Hepatocyte (in vitro differentiated cells): ENCODE data around the gene ZNF470. TPM values are rescaled to one million over a fixed set of nuclear protein-coding genes. Genes with fewer than 3 reads are reported as not detected.
A peak's percentile ranks its signal among the peaks of the same experiment; 100 is the strongest.

ENCODE experiments used
- DNase-seq: peaks from one replicate; pipeline ENCODE4 v3.0.0-alpha.2; 2016; ENCODE audit warnings: low spot score
- H2AFZ ChIP-seq: fragments of 200-600 bp; sonication (generic); 2 replicates; pipeline ENCODE4 v1.6.0; 2016; ENCODE audit warnings: antibody characterized with exemption, mild to moderate bottlenecking
- H3K27ac ChIP-seq: fragments of 200-600 bp; sonication (generic); 2 replicates; pipeline ENCODE4 v1.5.1; 2016; ENCODE audit warnings: mild to moderate bottlenecking
- H3K27me3 ChIP-seq: fragments of 200-600 bp; sonication (generic); 2 replicates; pipeline ENCODE4 v1.6.1; 2016
- H3K36me3 ChIP-seq: fragments of 200-600 bp; sonication (generic); replicated peaks from 2 replicates; pipeline ENCODE4 v1.5.1; 2016; ENCODE audit warnings: low read depth; ENCODE audit not compliant: insufficient read depth
- H3K4me1 ChIP-seq: fragments of 200-600 bp; sonication (generic); 2 replicates; pipeline ENCODE4 v1.5.1; 2016; ENCODE audit warnings: mild to moderate bottlenecking, moderate library complexity; ENCODE audit not compliant: insufficient read depth
- H3K4me2 ChIP-seq: fragments of 200-600 bp; sonication (generic); 2 replicates; pipeline ENCODE4 v1.6.0; 2016
- H3K4me3 ChIP-seq: fragments of 200-600 bp; sonication (generic); 2 replicates; pipeline ENCODE4 v1.5.1; 2016; ENCODE audit warnings: mild to moderate bottlenecking
- H3K79me2 ChIP-seq: fragments of 200-600 bp; sonication (generic); 2 replicates; pipeline ENCODE4 v1.6.0; 2017; ENCODE audit warnings: mild to moderate bottlenecking
- H3K9me2 ChIP-seq: fragments of 200-600 bp; sonication (generic); replicated peaks from 2 replicates; pipeline ENCODE4 v1.6.0; 2017; ENCODE audit warnings: mild to moderate bottlenecking; ENCODE audit not compliant: insufficient read depth
- H3K9me3 ChIP-seq: fragments of 200-600 bp; sonication (generic); 2 replicates; pipeline ENCODE4 v1.5.1; 2016; ENCODE audit warnings: low read depth, mild to moderate bottlenecking
- H4K20me1 ChIP-seq: fragments of 200-600 bp; sonication (generic); 2 replicates; pipeline ENCODE4 v1.6.0; 2016; ENCODE audit warnings: mild to moderate bottlenecking; ENCODE audit not compliant: insufficient read depth, poor library complexity, severe bottlenecking
- EZH2 ChIP-seq: fragments of 200-600 bp; sonication (generic); IDR thresholded peaks from 2 replicates; pipeline ENCODE4 v1.6.1; 2016; ENCODE audit warnings: antibody characterized with exemption, mild to moderate bottlenecking, borderline replicate concordance
- EZH2phosphoT487 ChIP-seq: fragments of 200-600 bp; sonication (generic); IDR thresholded peaks from one replicate; pipeline ENCODE4 v1.6.1; 2018; ENCODE audit warnings: antibody characterized with exemption, mild to moderate bottlenecking, low read depth, moderate library complexity; ENCODE audit not compliant: unreplicated experiment, severe bottlenecking
- WGBS: methylation state at CpG from one replicate; pipeline ENCODE4 v1.1.6; 2016; ENCODE audit warnings: low lambda C conversion rate; ENCODE audit errors: missing lambda C conversion rate; 5-methylcytosine and 5-hydroxymethylcytosine counted together
- polyA plus RNA-seq: library from polyadenylated mRNA; unstranded; fragments of >200 nt; fragmentation: Nextera tagmentation; extraction: Ambion mirVana; gene quantifications from 2 replicates; pipeline ENCODE4 v1.2.1, GENCODE V29; 2016
- total RNA-seq: library from RNA; depleted of rRNA; stranded (reverse); fragments of >200 nt; gene quantifications from 2 replicates; pipeline ENCODE4 v1.2.3, GENCODE V29; 2014
- TF ChIP-seq, protein P1 (sequence below): fragments of 200-600 bp; sonication (generic); IDR thresholded peaks from 2 replicates; pipeline ENCODE4 v1.5.1; 2016; ENCODE audit warnings: antibody characterized with exemption, mild to moderate bottlenecking; ENCODE audit not compliant: poor library complexity

The ZNF470 gene
- total and polyA plus RNA-seq, 2 experiments from 2014 or later, result 1.7 to 4.9 TPM

DNA sequence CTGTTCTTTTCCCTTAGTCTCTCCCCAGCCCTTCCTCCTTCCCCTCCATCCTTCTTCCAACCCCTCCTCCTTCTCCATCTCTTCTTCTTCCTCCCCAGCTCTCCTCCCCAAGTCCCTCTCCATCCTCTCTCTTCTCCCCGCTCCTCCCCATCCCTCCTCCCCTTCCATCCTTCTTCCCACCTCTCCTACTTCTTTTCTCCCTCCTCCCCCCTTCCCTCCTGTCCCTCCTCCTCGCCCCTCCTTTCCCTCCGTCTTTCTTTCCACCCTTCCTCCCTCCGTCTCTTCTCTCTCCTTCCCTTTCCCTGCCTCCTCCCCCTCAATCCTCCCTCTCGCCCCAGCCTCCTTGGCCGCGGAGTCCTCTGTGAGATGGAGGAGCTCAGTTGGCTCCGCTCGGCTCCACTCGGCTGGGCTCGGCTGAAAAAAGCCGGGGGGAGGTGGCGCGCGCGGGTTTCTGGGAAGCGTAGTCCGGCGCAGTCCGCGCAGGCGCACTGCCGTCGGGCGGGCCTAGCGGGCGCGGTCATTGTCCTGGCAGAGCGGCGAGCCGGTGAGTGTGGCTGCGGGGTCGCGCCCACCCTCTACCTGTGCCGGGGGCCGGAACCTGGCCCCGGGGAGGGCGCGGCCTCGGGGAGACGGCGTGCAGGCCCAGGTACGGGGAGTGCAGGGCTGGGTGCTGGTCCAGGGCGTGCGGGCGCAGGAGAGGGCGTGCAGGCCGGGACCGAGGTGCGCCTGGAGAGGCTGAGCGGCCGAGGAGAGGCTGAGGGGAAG is 27.7 kb downstream of the ZNF470 start, which contains the start of gene ZNF71:
ZNF71 (plus strand) TSS at position 520 of the 765 bp plus-strand sequence. CDS start 6,257 bp downstream, outside the sequence.
- Histone ChIP-seq H4K20me1 (no peaks in the 10 kb centered on the region), H3K27ac (no peak within 1 kb of the TSS), H3K9me3 (peaks cover 10% of the 10 kb centered on the region), H2AFZ (peak within 1 kb of the TSS; percentile 55), H3K4me1 (peaks cover 5% of the 10 kb centered on the region), H3K36me3 (no peaks in the 10 kb centered on the region), H3K4me2 (peak within 1 kb of the TSS; percentile 89), H3K4me3 (peak within 1 kb of the TSS; percentile 79), H3K27me3 (no peaks in the 10 kb centered on the region), H3K9me2 (no peaks in the 10 kb centered on the region), H3K79me2 (peaks cover 42% of the 10 kb centered on the region)
- TF ChIP-seq, protein P1, sequence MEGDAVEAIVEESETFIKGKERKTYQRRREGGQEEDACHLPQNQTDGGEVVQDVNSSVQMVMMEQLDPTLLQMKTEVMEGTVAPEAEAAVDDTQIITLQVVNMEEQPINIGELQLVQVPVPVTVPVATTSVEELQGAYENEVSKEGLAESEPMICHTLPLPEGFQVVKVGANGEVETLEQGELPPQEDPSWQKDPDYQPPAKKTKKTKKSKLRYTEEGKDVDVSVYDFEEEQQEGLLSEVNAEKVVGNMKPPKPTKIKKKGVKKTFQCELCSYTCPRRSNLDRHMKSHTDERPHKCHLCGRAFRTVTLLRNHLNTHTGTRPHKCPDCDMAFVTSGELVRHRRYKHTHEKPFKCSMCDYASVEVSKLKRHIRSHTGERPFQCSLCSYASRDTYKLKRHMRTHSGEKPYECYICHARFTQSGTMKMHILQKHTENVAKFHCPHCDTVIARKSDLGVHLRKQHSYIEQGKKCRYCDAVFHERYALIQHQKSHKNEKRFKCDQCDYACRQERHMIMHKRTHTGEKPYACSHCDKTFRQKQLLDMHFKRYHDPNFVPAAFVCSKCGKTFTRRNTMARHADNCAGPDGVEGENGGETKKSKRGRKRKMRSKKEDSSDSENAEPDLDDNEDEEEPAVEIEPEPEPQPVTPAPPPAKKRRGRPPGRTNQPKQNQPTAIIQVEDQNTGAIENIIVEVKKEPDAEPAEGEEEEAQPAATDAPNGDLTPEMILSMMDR, result no peak
- TF ChIP-seq EZH2 (no peak), EZH2phosphoT487 (no peak)
- peak; percentile 95 for DNase-seq
- 1% methylated on average over 46 of the region's 52 CpGs for WGBS

DNA sequence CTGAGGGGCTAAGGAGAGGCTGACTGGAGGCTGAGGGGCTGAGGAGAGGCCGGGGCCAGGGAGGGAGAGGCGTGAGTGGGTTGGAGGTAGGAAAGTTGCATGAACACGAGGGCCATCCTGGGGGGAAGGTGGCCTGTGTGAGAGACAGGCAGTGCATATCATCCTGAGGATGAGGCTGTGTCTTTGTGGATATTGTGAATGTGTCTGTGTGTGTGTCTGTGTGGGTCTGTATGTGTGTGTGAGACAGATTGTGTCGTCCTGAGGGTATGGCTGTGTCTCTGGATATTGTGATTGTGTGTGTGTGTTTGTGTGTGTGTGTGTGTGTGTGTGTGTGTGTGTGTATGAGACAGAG is 28.3 kb downstream of the ZNF470 start:
- 0% methylated on average over 1 of the region's 4 CpGs for WGBS
- H3K9me2 ChIP-seq, result no peaks in the 10 kb centered on the region
- peaks cover 5% of the 10 kb centered on the region for H3K4me1 ChIP-seq
- peak overlapping the region; percentile 79 for H3K4me3 ChIP-seq
- H2AFZ ChIP-seq, result peak overlapping the region; percentile 55
- peak overlapping the region; percentile 89 for H3K4me2 ChIP-seq
- no peaks in the 10 kb centered on the region for H3K36me3 ChIP-seq
- no peaks in the 10 kb centered on the region for H4K20me1 ChIP-seq
- H3K9me3 ChIP-seq, result peaks cover 10% of the 10 kb centered on the region
- no peak overlapping the region for H3K27ac ChIP-seq
- peaks cover 44% of the 10 kb centered on the region for H3K79me2 ChIP-seq
- TF ChIP-seq EZH2 (no peak), EZH2phosphoT487 (no peak)
- TF ChIP-seq, protein P1, result no peak
- no peak for DNase-seq
- no peaks in the 10 kb centered on the region for H3K27me3 ChIP-seq

DNA sequence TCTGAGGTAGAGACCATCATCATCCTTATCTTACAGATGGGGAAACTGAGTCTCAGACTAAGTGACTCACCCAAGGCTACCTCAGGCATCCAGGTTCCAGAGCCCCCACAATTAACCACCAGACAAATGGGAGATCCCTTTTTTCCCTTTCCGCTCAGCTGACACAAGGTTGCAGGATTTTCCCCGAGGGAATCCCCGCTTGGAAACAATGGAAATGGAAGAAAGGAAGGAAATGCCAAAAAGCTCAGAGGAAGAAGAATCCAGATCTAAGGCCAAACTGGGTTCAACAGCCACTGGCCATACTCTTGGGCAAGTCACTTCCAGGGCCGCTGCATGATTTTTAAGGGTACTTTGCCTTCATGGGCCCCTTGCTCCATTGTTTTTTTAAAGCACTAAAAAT is 29.4 kb downstream of the ZNF470 start:
- Histone ChIP-seq H3K4me2 (peak overlapping the region; percentile 89), H3K9me3 (peaks cover 18% of the 10 kb centered on the region), H4K20me1 (no peaks in the 10 kb centered on the region), H3K4me1 (peaks cover 5% of the 10 kb centered on the region), H2AFZ (no peak overlapping the region), H3K36me3 (no peaks in the 10 kb centered on the region), H3K79me2 (peaks cover 55% of the 10 kb centered on the region), H3K27ac (no peak overlapping the region), H3K27me3 (no peaks in the 10 kb centered on the region), H3K9me2 (no peaks in the 10 kb centered on the region), H3K4me3 (no peak overlapping the region)
- no peak for DNase-seq
- 81% methylated on average over 4 of the region's 4 CpGs for WGBS
- TF ChIP-seq, protein P1, result no peak
- TF ChIP-seq EZH2, result no peak
- no peak for TF ChIP-seq EZH2phosphoT487
